ENCODE measurements around the gene MROH2A.

DNA sequence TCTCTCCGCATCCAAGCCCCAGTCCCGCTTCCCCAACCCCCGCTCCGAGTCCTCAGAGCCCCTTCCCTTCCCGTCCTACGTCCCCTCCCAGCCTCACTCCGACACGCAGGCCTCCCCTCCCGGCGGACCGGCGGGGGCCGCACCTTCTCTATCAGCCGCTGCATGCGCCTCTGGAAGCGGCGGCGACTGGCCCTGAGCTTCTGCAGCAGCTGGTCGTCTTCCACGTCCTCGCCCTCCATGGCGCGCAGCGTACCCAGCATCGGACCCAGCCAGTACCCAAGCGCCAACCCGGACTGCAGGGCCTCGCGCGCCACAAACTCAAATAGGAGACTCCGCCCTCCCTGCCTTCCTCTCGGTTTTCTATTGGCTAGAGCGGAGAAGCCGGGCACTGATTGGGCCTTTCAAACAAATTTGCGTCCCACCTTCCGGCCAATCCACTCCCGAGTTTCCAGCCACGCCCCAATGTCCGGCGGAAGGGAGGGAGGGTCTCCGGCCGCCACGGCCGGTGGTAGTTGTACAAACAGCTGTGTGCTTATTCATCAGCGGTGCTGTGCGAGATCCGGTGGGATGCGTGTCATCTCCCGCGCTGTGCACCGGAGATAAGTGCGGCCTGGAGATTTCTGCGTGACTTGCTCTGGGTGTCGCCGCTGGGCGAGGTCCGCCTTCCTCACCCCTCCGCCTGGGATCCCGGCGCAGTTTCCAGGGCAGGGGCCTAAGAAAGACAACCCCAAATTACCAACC, 76.3 kb downstream of the MROH2A start, which contains the start of gene HJURP:
- TF ChIP-seq, protein P1, sequence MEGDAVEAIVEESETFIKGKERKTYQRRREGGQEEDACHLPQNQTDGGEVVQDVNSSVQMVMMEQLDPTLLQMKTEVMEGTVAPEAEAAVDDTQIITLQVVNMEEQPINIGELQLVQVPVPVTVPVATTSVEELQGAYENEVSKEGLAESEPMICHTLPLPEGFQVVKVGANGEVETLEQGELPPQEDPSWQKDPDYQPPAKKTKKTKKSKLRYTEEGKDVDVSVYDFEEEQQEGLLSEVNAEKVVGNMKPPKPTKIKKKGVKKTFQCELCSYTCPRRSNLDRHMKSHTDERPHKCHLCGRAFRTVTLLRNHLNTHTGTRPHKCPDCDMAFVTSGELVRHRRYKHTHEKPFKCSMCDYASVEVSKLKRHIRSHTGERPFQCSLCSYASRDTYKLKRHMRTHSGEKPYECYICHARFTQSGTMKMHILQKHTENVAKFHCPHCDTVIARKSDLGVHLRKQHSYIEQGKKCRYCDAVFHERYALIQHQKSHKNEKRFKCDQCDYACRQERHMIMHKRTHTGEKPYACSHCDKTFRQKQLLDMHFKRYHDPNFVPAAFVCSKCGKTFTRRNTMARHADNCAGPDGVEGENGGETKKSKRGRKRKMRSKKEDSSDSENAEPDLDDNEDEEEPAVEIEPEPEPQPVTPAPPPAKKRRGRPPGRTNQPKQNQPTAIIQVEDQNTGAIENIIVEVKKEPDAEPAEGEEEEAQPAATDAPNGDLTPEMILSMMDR (IDR thresholded peaks at IDR 0.05), result no peak
- peak; percentile 42 for TF ChIP-seq POLR2A (IDR thresholded peaks at IDR 0.05)

Data from prostate gland (tissue), 2 donors.